AG04450 (cell line): ENCODE results near the gene CYTH3. TPM values are rescaled to one million over a fixed set of nuclear protein-coding genes. Genes with fewer than 3 reads are reported as not detected.

Experiments
- CTCF ChIA-PET: fragments of 300-600, 350-600 bp; formaldehyde crosslinking; extraction: SDS; loops from one replicate; lab custom pipeline; 2022; ENCODE audit warnings: antibody characterized with exemption, inconsistent platforms; lab: Charles Lee
- POLR2A ChIA-PET: fragments of 350-600 bp; formaldehyde crosslinking; extraction: SDS; loops from one replicate; lab custom pipeline; 2021; ENCODE audit warnings: antibody characterized with exemption, inconsistent platforms; lab: Yijun Ruan, JAX
- DNase-seq: peaks from one replicate; pipeline ENCODE4 v3.0.0-alpha.2; 2011; ENCODE audit warnings: low read depth, low spot score
- H3K27ac ChIP-seq: one replicate; pipeline ENCODE4 v1.5.1; 2012; ENCODE audit warnings: low read depth, low read length, control low read depth
- H3K27me3 ChIP-seq: one replicate; pipeline ENCODE4 v1.6.0; 2012; ENCODE audit warnings: low read length; ENCODE audit not compliant: control insufficient read depth, insufficient read depth
- H3K4me3 ChIP-seq: 2 replicates; pipeline ENCODE4 v1.5.1; 2011; ENCODE audit warnings: mild to moderate bottlenecking, low read depth, low read length, control low read depth
- H3K9me3 ChIP-seq: 2 replicates; pipeline ENCODE4 v1.5.1; 2012; ENCODE audit warnings: low read length; ENCODE audit not compliant: control insufficient read depth, insufficient read depth
- CTCF ChIP-seq: IDR thresholded peaks from 2 replicates; pipeline ENCODE4 v1.5.1; 2011; ENCODE audit warnings: low read depth, low read length, control low read depth, inconsistent platforms
- polyA plus RNA-seq: library from polyadenylated mRNA; depleted of rRNA; stranded (reverse); fragments of >200 nt; gene quantifications from 2 replicates; pipeline ENCODE4 v1.2.3, GENCODE V29; 2011

Gene CYTH3
- polyA plus RNA-seq, 1 experiment, result 30.2 TPM

GRCh38 chr7:6159524-6160031 lies 112.8 kb downstream of the CYTH3 start:
- Histone ChIP-seq H3K9me3 (no peaks in the 10 kb centered on the region; the same call in 1 of the 2 replicates), H3K27me3 (no peaks in the 10 kb centered on the region), H3K27ac (no peak overlapping the region), H3K4me3 (no peak overlapping the region)
- no peak for TF ChIP-seq CTCF
- ChIA-PET POLR2A (no interaction called here), CTCF (interaction anchor here (0.7 to 5.7 kb wide), 35 partner anchors 10 to 193 kb away, joined by 3 to 216 read pairs (median 5); no protein-coding TSS in a partner anchor)
- DNase-seq, result no peak

GRCh38 chr7:6159097-6159483 lies 113.3 kb downstream of the CYTH3 start:
- ChIA-PET CTCF (interaction anchor here (1.5 to 5.7 kb wide), 6 partner anchors 24 to 193 kb away, joined by 3 to 216 read pairs (median 11); no protein-coding TSS in a partner anchor), POLR2A (no interaction called here)
- no peaks in the 10 kb centered on the region; the same call in 1 of the 2 replicates for H3K9me3 ChIP-seq
- TF ChIP-seq CTCF, result no peak
- H3K4me3 ChIP-seq, result no peak overlapping the region
- DNase-seq, result no peak
- H3K27ac ChIP-seq, result no peak overlapping the region
- H3K27me3 ChIP-seq, result no peaks in the 10 kb centered on the region

DNA sequence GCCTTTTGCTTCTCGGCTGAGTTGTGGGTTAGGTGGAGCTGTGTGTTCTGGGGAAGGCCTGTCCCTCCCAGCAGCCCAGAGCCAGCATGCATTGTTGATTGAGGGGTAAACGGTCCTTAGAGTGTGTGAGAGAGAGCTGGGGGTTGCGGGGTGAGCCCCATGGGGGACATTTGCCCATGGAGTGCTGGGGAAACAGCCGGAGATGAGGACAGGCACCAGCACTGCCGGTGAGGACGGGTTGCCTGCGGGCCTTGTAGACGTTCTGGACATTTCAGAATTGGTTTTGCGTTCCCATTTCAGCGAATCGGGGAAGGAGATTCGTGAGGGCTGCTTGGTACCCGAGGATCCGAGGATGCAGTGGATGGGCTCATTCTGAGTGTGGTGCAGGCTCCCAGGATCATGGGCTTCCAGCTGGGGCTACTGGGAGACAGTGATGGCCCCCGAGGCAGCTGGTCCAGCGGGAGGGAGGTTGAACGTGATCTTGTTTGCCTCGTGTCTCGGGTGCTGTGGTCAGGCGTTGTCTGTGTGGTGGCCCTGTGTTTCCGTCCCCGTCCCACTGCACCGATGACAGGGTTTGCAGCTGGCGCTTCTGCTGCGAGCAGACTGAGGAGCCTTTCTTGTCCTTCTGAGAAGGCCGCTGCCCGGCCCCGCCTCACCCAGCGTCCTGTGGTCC lies 113.9 kb downstream of the CYTH3 start:
- CTCF ChIA-PET, result interaction anchor here (2.0 to 5.7 kb wide), 2 partner anchors 163 to 194 kb away, joined by 9 to 216 read pairs; no protein-coding TSS in a partner anchor
- no peak for DNase-seq
- Histone ChIP-seq H3K27me3 (no peaks in the 10 kb centered on the region), H3K27ac (no peak overlapping the region), H3K9me3 (no peaks in the 10 kb centered on the region; the same call in 1 of the 2 replicates), H3K4me3 (no peak overlapping the region)
- POLR2A ChIA-PET, result no interaction called here
- TF ChIP-seq CTCF, result no peak

GRCh38 chr7:6157685-6158423 lies 114.6 kb downstream of the CYTH3 start:
- no peak for TF ChIP-seq CTCF
- DNase-seq, result no peak
- Histone ChIP-seq H3K9me3 (no peaks in the 10 kb centered on the region; the same call in 1 of the 2 replicates), H3K4me3 (no peak overlapping the region), H3K27me3 (no peaks in the 10 kb centered on the region), H3K27ac (no peak overlapping the region)
- ChIA-PET CTCF (interaction anchor here (5.7 kb wide), 1 partner anchor 164 kb away, joined by 216 read pairs; no protein-coding TSS in a partner anchor), POLR2A (no interaction called here)
